SW 1271 (cell line): ENCODE measurements around the gene ROCK1.

ENCODE experiments used
- DNase-seq, 2 experiments: peaks; one replicate each; lab custom pipeline; 2025; lab: John Stamatoyannopoulos, UW

Gene ROCK1

DNA sequence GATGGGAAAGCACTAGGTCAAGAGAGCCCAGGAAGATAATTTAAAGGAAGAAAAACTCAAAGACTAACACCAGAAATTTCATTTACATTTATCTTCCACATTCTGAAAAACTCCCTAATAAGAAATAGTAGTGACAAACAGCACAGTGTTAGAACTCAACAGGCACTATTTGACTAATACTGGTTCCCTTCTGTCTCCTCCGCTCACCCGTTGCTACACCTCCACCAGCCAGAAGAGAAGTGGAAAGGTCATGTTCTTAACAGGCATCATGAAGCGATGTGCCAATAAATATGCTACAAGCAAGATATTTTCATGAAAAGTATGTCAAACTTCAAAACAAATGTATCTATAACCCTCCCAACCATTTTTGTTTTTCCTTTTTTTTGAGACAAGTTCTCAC, 5.7 kb downstream of the ROCK1 start:
- DNase-seq: no peak

DNA sequence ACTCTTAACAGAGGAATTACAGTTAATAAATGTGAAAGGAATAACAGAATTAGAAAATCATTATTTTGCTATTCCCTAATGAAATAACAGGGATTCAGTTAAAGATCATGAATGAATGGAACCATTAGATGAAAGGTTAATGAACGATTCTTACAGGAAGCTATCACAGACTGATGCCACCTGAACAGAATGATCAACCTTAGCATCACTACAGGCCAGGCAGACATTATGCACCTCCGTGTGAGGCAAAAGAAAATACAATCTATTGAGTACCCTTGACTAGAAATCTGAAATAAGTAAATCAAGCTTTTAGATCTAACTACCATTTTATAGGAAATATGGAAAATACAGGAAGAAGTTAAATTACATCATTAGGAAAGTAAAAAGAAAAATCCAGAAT, 10.4 kb downstream of the ROCK1 start:
- no peak for DNase-seq

DNA sequence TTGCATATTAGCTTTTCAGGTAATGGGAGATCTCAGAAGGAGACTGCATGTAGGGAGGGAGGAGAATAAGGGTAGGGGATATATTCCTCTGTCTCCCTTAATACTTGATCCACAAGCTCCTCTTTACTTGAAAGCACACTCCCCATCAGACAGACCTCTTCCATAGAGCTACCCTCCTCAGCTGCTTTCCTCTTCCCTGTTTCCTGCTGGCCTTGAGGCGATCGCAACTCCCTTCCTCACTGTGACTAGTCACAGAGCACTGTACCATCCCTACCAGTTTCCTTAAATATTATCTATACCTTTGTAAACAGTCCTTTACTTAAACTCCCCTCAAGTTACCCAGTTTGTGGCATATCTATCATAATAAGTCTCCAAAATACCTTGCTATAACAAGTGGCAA, 10.9 kb downstream of the ROCK1 start:
- DNase-seq: no peak

DNA sequence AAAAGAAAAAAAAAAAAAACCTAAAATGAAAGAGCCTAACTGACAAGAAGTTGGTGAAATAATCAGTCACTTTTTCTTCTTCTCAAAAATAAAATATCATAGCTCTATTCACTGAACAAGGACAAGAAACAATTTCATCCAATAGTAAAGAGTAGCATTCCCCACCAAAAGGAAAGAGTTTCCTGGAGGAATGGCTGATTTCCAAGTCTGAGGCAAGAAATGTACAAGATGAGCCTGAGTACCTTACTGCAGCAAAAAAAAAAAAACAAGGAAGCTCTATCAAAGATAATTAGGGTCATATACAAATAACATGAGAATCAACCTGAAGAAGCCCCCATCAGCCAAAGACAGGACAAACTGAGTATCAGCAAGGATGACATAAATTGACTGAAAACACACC, 11.5 kb downstream of the ROCK1 start:
- DNase-seq: no peak

DNA sequence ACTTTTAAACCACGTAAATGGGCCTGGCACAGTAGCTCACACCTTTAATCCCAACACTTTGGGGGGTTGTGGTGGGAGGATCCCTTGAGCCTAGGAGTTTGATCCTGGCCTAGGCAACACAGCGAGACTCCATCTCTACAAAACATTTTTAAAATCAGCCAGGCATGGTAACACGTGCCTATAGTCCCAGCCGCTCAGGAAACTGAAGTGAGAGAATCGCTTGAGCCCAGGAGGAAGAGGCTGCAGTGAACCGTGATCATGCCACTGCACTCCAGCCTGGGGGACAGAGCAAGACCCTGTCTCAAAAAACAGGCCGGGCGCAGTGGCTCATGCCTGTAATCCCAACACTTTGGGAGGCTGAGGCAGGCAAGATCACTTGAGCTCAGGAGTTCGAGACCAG, 12.2 kb downstream of the ROCK1 start:
- DNase-seq: no peak

DNA sequence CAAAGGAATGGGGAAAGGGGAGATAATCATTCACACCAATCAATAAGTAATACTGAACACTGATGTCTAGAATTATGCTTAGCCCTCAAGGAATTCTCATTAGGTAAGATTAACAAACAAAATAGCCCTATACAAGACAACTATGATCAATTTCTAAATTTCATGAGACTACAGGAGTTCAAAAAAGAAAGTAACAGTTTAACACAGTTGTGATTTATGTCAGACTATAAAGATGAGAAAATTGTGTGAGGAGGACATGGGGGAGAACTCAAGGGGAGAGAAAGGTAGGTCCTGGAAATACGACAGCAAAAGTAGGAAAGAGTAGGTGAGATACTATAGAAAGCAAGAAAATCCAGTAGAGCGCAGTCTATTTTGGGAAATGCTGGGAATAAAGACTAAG, 14.9 kb downstream of the ROCK1 start:
- DNase-seq: no peak

DNA sequence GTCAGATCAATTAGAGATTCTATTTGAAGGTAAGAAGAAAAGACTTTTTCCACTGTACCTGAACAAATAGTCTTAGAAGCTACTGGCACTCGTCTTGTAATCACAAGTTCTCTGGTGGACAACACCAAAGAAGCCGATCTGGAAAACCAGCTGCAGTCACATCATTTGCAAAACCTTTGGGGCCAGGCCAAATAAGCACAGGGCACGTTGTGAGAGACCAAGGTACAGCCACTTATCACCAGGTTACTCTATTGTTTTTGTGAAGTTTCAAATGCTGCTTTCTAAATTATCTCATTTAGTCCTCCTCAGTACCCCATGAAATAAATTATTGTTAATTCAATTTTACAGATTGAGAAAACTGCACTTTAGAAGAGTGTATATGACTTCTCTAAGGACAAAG, 18.5 kb downstream of the ROCK1 start:
- no peak for DNase-seq

DNA sequence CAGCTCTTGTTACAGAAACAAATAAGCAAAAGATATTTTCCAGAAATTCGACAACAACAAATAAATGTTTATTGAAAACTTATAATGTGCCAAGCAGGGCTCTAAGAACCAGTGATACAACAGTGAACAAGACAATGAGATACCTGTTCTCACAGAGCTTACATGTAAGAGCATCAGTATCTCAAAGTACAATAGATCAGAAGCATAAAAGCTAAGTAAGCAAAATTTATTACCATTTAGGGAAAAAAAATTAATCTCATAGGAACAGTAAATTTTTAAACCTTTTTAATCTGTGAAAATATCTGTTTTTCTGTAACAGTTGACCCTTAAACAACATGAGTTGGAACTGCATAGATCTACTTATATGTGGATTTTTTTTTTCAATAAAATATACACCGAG, 20.9 kb downstream of the ROCK1 start:
- no peak for DNase-seq

DNA sequence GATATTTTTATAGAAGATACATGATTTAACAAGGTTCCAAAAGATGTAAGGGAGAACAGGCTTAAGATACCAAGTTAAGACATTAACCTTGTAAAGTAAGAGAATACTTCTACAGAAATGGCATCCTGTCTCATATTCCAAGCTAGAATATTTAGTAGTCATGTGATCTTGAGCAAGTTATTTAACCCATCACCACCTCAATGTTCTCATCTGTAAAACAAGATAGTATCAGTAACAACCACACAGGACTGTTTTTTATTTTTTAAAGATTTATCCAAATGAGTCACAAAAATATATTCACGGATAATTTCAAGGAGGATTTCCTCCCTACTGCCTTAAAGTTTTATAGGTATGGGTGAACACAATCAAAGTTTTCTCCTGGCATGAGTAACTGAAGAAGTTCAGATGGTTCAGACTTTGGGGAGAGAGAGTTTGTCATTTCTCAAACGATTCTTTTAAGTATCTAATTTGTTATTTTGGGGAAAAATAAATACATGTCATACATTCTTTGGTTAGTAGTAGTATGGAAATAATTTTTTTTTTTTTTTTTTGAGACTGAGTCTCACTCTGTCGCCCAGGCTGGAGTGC, 25.9 kb downstream of the ROCK1 start:
- DNase-seq: no peak

DNA sequence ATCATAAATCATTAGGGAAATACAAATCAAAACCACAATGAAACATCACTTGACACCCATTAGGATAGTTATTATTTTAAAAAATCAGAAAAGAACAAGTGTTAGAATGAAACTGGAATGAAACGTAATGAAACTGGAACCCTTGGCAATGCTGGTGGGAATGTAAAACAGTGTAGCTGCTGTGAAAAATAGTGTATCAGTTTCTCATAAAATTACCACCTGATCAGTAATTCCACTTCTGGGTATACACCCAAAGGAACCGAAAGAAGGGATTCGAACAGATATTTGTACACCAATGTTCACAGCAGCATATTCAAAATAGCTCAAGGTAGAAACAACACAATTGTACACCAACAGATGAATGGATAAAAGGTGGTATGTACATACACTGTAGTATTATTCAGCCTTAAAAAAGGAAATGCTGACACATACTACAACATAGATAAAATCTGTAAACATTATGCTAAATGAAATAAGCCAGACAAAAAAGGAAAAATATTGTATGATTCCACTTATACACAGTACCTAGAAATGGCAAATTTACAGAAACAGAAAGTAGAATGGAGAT, 27.0 kb downstream of the ROCK1 start:
- DNase-seq: no peak

DNA sequence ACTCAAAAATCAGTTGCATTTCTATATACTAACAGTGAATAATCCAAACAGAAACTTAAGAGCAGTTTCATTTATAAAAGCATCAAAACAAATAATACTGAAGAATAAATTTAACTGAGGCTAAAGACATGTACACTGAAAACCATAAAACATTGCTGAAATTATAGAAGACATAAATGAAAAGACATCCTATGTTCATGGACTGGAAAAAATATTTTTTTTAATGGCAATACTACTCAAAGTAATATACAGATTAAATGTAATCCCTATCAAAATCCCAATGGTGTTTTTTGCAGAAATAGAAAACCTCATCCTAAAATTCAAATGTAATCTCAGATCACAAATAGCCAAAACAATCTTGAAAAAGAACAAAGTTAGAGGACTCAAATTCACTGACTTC, 28.6 kb downstream of the ROCK1 start:
- DNase-seq: no peak

DNA sequence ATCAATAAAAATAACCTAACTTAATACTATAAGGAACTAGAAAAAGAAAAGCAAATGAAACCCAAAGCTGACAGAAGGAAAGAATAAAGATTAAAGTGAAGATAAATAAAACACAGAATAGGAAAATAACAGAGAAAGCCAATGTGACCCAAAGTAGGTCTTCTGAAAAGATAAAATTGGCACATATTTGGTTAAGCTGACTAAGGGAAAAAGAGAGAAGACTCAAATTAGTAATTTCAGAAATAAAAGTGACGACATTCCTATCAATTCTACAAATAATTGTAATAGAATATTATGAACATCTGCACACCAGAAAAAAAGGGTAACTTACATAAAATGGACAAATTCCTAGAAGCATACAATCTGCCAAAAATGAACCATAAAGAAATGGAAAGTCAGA, 30.2 kb downstream of the ROCK1 start:
- no peak for DNase-seq

DNA sequence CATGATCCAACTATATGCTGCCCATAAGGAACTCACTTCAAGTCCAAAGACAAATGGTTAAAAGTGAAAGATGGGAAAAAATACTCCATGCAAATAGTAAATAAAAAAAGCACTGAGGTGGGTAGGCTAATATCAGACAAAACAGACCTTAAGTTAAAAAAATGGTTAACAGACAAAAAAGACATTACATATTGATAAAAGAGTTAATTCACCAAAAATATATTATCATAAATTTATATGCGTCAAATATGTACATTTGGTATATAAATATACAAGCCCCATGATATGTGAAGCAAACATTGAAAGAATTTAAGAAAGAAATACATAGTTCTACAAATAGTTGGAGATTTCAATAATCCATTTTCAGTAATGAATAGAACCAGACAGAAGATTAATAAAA, 31.0 kb downstream of the ROCK1 start:
- DNase-seq: no peak

DNA sequence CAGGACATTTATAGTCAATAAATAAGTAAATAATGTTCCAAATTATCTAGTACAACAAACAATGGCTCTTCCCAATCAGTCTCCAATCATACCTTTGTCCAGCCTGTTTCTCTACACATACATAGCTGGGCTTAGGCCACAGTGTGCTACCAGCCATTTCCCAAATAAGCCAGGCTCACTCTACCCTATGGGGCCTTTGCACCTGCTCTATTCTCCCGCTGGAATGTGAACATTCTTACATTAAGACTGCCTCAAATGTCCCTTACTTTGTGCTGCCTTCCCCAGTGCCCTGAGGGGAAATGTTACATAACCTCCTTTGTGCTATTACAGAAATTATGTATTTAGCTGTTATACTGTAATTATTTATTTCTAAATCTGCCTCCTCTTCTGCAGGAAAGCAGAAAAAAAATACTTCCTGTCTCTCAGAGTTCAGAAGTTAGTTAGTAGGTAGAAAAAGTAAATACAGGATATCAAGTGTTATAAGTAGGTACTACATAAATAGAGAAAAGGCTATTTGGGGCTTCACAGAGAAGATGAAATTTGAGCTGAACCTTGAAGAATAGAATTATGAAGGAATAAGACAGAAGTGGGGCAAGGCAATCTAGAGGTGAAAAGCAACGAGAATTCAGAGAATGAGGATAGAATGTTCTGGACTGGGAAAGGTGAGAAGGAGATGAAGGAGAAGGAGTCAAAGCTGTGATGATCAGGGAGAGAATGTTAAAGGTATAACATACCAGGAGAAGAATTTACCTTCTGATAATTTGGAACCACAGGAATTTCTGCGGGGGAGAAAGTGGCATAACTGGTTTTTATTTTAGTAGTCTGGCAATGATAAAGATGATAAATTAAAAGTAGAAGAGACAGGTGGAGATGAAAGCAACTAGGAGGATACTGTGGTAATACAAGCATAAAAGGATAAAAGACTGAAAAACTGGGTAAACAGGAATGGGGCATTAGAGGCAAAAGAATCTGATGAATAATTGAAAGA, 37.0 kb downstream of the ROCK1 start:
- DNase-seq: no peak

DNA sequence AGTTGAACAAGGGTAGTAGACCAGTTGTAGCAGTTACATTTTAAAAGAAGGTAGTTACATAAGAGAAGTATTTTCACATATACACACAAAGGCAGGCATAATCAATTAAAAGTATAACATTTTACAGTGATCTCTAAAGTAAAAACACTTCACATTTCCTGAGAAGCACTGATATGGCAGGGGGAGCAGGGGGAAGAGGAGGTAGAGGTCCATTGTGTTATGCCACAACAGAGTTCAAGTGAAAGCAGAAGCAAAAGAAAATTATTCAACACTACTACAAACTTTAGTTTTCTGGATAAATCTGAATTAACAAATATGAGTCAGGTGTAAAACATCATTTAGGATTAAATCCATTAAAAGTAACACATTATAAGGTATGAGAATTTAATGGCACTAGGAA, 38.4 kb downstream of the ROCK1 start:
- DNase-seq: no peak

DNA sequence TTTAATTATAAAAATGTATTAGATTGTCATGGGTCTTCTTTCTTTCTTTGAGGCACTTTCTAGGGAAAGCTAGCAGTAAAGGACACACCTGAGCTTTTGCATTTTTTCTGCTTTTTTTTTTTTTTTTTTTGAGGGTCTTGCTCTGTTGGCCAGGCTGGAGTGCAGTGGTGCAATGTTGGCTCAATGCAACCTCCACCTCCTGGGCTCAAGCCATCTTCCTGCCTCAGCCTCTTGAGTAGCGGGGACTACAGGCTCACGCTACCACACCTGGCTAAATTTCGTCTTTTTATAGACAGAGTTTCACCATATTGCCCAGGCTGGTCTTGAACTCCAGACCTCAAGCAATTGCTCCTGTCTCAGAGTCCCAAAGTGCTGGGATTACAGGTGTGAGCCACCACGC, 40.5 kb downstream of the ROCK1 start:
- DNase-seq: no peak

DNA sequence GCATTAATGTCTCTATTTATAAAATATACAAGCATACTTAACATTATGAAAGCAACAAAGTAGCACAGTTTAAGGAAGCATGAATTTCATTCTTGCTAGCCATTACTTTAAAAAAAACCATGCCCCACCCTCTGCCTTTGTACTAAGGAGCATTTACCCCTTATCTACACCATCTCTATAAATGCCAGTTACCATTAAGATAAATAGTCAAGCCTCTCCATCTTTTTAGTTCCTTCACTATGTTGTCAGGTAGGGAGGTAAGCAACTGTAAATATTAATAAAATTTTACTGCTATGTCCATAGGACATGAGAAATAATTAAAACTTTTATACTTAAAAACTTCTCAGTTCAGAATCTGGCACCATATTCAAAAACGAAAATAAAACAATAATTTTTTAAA, 42.1 kb downstream of the ROCK1 start:
- DNase-seq: no peak

DNA sequence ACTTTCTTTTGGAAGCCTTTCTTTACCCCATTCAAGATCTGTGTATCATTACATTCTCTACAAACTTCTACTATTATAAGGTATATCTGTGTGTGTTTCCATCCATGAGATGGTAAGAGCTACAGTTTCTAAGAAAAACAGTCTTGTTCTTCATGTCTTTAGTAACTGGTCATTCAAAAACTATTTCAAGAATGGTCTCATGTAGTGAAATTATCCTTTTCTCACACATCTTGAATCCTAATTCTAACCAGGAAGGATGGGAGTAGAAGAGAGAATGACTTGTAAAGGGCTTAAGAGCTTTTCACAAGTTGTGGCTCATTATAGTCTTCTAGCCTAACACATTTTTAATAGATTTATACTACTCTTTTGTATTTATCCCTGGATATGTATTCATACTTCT, 47.3 kb downstream of the ROCK1 start:
- peak in 1 of 2 experiments; percentile 10 for DNase-seq

DNA sequence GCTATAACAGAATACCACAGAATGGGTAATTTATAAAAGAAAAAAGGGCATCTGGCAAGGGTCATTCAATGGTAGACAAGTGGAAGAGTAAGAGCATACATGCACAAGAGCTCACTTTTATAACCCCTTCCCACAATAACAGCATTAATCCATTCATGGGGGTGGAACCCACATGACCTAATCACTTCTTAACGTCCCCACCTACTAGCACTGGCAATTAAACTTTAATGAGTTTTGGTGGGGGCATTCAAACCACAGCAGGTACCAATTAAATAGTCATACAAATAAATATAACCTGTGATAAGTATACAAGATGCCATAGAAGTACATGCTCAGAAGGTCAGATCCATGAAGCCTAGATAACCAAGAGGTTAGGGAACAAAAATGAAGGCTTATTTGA, 48.6 kb downstream of the ROCK1 start:
- DNase-seq: no peak

DNA sequence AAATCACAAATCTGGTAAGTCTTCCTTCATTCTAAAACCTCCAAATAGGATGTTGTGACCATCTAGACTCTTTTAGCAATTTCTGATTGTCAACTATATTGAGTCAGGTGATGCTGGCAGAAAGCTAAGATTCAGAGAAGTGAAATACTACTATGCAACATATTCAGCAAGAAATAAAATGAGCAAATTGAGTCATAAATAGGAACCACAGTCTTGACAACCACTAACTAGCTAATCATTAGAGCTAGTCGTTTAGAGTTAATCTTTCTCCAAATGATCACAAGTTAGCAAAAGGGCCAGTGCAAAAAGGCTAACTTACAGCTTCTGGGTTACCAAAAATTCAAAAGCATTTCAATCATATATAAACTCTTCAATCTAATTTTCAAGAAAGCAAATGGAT, 54.5 kb downstream of the ROCK1 start:
- no peak for DNase-seq

DNA sequence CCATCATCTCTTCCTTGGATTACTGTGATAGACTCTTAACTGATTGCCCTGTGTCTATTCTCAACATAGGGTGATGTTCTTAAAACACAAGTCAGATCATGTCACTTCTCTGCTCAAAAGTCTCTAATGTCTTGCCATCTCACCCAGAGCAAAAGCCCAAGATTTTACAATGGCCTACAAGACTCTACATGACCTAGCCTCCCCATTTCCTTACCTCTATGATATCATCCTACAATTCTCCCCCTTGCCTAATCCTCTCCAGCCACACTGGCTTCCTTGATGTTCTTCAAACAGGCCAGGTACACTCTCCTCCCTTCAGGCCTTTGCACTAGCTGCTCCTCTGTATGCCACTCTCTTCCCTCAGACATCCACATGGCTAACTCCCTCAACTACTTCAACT, 55.1 kb downstream of the ROCK1 start:
- no peak for DNase-seq

DNA sequence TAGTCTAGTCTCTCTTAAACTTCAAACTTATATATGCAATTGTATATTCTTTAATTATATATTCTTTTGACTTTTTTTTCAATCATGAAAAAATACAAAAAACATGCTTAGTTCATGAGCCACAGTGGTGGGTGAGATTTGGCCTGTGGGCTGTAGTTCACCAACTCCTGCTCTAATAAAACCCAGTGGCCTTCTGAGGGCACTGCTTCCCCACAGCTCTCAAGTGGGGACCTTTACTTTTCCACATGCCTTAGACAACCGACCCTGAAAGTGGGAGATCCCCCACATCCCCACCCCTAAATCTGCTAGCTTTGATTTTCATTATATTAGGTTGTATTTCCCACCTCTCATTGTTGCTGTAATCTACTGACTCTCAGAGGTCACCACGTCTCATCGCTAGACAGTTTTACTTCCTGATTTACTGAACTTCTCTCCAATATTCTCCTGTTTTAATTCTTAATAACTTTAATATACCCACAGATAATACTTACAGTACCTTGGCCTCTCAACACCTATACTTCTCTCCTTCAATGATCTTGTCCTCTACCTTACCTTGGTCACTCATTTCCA, 57.3 kb downstream of the ROCK1 start:
- no peak for DNase-seq

DNA sequence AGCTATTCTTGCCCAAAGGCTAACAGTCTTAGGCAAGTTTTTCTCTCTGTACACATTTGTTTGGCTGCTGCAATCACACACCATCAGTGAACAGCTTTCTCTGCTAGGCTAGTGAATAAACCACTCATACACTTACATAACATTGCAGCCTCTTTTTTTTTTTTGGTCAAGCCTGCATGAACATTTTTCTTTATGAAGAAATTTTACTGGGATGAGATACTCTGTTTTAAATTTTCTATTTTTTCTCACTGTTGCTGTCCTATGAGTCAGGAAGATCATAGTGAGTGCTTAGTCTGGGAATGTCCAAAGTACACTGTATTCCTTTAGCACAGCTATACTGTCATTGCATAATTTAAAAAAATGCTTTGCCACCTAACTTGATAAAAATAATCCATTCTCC, 58.5 kb downstream of the ROCK1 start:
- no peak for DNase-seq
